ENCODE measurements around the gene CTSH.

CTSH gene, protein sequence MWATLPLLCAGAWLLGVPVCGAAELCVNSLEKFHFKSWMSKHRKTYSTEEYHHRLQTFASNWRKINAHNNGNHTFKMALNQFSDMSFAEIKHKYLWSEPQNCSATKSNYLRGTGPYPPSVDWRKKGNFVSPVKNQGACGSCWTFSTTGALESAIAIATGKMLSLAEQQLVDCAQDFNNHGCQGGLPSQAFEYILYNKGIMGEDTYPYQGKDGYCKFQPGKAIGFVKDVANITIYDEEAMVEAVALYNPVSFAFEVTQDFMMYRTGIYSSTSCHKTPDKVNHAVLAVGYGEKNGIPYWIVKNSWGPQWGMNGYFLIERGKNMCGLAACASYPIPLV

GRCh38 chr15:78944669-78945407 lies at the start of gene CTSH:
CTSH (minus strand) TSS chr15:78945046; CDS start chr15:78944981, 65 bp downstream.
- peak; percentile 56 for DNase-seq (ENCODE audit: low read depth)

DNA sequence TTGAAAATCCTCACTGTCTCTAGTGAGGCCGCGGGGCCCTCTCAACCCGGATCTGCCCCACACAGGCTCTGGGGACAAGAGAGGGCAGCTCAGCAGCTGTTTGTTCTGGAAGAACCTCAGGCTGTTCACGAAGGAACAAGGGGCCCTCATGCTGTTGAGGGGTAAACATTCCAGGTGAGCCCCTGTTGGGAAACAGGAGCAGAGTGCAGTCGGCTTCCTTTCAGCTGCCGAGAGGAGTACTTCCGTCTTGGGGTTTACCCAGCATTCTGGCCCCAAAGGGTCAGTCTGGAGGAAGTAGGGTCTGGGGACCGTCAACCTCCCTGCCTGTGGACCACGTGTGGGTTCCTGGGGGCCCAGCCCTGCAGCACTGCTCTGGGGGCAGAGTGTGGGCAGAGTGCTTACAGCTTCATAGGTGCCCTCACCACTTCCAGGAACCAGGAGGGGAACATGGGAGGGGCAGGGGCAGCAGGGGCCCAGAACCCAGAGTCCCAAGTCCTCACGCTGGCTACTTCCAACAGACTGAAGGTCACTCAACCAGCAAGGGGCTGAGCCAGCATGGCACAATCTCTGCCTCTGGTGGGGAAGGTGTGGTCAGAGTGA lies 49.2 kb upstream of the CTSH start:
- no peak for DNase-seq (ENCODE audit: low read depth)

DNA sequence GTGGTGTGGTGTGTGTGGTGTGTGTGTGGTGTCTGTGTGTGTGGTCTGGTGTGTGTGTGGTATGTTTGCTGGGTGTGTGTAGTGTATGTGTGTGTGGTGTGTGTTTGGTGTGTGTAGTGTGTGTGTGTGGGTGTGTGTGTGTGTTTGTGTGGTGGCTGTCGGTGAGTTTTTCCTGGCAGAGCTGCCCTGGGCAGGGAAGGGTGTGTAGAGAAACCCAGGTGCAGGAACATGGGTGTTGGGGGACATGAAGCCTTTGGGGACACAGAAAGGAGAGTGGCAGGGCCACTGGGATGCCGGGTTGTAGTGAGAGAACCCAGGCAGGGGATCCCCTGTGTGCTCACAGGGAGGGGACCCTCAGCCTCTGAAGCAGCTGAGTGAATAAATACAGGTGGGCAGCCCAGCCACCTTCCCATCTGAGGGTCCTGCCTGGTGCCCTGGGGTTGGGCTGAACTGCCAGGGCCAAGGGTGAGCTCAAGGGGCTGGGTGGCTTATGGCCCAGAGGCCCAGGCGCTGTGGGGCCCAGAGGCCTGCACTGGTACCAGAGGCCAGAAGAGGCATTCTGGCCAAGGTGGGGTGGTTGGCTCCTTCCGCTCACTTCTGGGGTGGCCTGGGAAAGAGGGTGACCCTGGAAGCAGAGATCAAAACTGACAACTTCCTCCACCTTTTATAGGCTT lies 48.5 kb upstream of the CTSH start:
- DNase-seq (ENCODE audit: low read depth) = no peak

DNA sequence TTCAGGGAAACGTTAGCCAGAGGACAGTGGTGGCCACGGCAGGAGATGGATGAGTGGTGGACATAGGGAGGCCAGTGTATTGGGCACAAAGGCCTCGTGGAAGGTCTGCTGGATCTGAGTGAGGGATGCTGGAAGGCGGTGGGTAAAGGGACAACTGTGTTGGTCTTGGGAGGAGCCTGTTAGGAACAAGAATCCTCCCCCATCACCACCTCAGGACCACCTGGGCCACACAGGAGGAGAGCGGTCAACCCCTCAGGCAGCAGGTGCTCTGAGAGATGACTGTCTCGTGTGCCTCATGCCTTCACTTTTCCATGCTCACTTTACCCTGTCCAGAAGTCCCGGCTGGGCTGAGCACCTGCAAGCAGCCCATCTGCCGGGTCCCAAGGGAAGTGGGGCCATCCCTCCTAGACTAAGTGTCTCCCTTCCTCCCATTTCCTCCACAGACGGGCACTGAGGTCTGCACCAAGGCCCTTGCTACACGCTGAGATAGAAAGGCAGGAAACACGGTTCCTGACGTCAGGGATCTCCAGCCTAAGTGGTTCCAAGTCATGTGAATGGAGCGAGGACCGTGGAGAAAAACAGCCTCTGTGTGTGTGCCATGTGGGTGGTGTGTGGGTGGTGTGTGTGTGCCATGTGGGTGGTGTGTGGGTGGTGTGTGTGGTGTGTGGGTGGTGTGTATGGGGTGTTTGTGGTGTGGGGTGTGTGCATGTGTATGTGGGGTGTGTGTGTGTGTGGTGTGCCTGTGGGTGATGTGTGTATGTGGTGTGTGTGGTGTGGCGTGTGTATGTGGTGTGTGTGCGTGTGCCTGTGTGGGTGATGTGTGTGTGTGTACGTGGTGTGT lies 47.8 kb upstream of the CTSH start:
- DNase-seq (ENCODE audit: low read depth) = no peak

- DNase-seq (ENCODE audit: low read depth) = no peak
Observed at GRCh38 chr15:78991879-78992278, 47.0 kb upstream of the CTSH start.

- peak; percentile 85 for DNase-seq (ENCODE audit: low read depth)
Observed at GRCh38 chr15:78991476-78991875, 46.6 kb upstream of the CTSH start.

- DNase-seq (ENCODE audit: low read depth) = no peak
Observed at GRCh38 chr15:78990278-78990677, 45.4 kb upstream of the CTSH start.

GRCh38 chr15:78989701-78990240 lies 44.9 kb upstream of the CTSH start:
- DNase-seq (ENCODE audit: low read depth) = no peak

DNA sequence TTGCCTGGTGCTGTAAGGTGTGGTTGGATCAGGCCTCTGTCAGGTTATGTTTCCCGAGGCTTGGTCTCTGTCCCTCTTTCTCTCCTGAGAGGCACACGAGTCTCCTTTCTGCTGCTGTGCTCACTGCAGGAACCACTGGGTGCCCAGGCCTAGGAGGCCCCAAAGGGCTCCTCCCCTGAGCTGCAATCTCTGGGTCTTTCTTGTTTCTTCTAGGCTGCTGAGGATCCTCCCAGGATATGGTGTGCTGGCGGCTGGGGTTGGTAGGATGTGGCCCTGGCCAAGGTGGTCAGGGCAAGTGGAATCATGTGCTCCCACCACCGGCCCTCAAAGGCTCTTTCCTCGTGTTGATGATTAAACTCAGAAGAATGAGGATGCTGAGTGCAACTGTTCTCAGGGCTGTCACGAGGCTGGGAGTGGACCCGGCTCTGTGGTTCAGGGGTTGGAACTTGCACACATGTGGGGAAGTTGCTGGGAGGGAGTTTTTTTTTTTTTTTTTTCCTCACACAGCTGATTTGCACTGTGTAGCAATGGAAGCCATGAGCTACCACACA lies 43.6 kb upstream of the CTSH start:
- DNase-seq (ENCODE audit: low read depth) = peak; percentile 99

DNA sequence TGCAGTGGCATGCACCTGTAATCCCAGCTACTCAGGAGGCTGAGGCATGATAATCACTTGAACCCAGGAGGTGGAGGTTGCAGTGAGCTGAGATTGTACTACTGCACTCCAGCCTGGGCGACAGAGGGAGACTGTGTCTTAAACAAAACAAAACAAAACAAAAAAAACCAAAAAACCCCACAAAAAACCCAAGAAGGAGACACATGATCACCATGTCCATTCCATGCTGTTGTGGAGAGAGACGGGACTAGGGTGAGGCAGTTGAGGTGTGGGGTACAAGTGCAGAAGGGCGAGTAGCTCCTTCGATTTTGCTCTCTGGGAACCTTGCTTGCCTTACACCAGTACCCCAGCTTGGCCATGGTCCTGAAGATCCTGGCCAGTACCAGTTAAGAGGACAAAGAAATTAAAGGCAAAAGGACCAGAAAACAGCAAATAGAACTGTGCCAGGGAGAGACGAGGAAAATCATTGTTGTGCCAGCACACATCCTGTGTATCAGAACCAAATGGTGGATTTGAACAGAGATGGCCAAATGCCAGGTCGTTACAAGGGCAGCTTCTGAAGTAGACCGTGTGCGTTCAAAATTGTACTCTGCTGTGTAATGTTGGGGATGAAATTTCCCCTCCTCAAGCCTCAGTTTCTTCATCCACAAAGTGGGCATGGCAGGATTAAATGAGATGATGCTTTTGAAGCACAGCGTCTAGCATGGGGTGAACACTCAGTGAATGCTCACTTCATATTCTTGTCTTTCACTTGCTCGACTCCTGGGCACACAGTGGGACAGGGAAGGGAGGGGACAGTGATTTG lies 42.9 kb upstream of the CTSH start:
- DNase-seq (ENCODE audit: low read depth) = no peak

DNA sequence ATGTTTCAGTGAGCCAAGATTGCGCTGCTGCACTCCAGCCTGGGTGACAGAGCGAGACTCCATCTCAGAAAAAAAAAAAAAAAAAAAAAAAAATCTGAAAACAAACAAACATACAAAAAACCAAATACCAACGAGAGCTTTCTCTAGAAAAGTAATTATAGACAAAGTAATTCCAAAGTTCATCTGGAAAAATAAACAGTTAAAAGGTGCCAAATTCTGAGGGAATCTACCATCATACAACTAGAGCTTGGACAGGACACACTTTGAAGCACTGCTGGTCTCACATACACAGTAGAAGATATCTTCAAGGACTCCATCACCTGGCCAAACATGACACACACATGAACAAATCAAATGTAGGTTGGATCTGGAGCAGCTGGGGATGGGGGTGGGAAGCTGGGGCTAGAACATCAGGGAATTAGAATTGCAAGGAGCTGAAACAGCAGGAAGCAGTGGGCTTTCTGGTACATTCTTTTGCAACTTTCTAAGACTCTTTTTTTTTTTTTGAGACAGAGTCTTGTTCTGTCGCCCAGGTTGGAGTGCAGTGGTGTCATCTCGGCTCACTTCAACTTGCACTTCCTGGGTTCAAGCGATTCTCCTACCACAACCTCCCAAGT lies 41.1 kb upstream of the CTSH start:
- DNase-seq (ENCODE audit: low read depth) = no peak

DNA sequence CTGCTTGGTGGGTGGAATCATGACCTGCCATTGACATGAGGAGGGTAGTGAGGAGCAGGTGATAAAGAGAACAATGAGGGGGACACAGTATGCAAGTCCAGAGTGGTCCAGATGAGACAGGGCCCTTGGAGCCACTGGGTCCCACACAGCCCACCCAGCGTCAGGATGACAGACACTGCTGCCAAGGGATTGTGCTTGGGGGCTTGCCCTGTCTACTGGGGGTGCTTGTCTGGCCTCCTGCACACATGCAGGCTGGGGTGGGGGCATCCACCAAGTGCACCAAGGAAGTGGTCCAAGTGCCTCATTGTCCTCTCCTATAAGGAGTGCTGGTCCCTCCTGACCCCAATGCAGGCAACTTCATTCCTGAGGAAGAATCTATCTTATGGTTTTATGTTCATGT lies 39.2 kb upstream of the CTSH start:
- DNase-seq (ENCODE audit: low read depth) = no peak

DNA sequence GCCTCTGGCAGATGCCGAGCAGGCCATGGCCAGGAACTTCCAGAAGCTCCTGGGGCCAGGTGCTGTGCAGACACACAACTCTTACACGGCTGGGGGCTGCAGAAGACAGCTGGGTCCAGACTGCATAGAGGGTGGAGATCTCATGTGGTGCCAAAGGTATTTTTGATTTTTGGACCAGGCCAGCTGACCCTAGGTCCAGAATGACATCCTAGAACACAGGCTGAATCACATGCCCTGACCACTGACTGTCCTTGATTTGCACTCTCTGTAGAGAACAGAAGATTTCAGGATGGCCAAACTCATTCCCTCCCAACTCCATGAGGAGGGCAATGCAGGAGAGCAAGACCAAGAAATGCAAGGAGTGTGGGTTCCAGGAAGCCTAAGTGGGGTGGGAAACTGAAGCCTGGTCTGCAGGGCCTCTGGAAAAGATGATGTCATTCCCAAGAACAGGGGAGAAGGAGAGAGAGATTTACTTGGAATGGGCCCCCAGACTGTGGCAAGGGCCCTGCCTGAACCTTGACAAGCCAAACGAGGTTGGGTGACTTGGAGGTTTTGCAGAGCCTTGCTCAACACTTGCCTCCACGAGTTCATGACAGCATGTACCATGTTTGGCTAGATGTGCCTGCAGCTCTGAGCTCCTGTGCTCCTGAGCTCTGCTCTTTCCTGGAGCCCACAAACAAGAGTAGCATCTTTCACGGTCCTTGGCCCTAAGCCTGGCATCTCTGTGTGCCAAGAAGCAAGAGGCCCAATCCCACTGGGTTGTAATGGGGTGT lies 38.5 kb upstream of the CTSH start:
- no peak for DNase-seq (ENCODE audit: low read depth)

DNA sequence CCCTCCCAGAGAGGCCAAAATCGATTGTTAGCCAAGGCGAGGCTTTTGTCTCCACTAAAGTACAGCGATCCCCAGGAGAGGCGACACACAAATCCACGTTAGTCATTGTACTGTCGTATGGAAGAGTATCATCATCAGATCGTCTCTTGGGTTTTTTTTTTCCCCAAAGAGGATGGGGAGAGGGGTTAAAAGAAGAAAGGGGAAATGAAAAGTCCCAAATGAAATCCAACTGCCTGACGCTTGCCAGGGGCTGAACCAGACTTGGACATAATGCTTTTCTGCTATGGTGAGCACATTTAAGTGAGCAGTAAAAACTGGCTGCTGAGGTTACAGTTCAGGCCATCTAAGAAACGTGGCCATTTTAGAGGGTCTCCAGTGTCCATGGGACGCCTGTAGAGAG lies 37.9 kb upstream of the CTSH start:
- no peak for DNase-seq (ENCODE audit: low read depth)

- no peak for DNase-seq (ENCODE audit: low read depth)
Observed at GRCh38 chr15:78981532-78982313, 36.9 kb upstream of the CTSH start.

DNA sequence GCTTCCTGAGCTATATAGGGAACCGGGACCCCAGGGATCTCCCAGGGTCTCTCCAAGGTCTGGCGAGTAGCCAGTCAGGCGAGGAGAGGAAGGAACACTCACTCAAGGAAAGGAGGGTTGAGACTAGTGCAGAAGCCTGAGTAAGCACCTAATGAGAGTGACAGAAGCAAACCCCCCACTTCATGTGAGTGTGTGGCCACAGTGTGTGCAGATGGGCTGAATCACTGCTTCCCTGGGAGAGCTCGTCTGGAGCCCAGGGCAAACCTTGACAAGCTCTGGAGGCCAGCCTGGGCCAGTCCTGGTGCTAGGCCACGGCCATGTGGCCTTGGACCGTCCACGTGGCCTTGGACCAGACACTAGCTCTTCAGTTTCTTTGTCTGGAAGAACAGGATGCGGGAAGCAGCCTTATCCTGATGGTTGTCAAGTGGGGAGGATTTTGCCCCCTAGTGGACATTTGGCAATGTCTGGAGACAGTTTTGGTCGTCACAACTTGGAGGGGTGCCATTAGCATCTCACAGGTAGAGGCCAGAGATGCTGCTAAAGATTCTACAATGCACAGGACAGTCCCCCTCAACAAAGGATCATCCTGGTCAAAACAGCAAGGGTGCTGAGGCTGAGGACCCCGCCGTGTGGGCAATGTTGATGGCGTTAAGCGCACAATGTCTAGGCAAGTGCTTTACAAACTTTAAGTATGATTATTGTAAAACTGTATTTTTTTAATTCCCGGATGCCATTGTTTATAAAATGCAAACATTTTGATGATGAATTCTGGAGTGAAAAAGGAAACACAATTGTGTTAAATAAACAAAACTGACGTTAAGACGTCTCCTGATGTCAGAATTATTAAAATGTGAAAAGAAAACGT lies 34.8 kb upstream of the CTSH start:
- DNase-seq (ENCODE audit: low read depth) = peak; percentile 83

DNA sequence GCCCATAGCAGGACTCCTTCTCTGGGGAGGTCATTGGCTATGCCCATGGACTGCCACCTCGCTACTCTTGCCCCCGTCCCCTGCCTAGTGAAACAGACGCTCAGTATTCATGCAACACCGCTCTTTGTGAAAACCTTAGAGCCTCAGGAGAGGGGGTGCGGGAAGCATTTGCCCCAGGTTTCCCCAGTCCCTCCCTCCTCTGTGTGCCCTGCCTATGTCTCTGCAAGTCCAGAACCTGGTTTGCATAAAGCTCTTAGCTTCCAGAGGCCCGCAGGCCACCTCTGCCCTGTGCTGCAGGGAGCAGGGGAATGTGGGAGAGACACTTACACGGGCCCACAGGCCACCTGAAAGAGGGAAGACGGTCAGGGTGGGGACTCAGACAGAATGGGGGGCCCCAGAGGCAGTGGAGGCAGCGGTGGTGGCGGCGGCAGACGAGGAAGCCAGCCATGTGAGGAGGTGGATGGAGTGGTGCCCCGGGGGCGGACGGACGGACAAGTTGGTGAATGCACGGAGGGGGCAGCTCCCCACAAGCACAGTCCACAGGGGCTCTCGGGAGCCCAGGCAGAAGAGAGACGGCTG lies 33.8 kb upstream of the CTSH start:
- DNase-seq (ENCODE audit: low read depth) = no peak

Measured in EH (cell line).